ENCODE measurements around the gene TMEM222. TPM values are rescaled to one million over a fixed set of nuclear protein-coding genes. Genes with fewer than 3 reads are reported as not detected.

The TMEM222 gene
- total RNA-seq, 1 experiment from 2014 or later, result 28.7 TPM

- no peaks in the 10 kb centered on the region for H3K9me3 Mint-ChIP-seq
- DNase-seq (ENCODE audit: low spot score) (peak; percentile 20), ATAC-seq (no peak)
- peaks cover 3% of the 10 kb centered on the region for H3K36me3 Mint-ChIP-seq
- ChIA-PET CTCF (interaction anchor here (8.4 to 8.5 kb wide), 2 partner anchors 29 to 94 kb away, joined by 70 to 150 read pairs; no protein-coding TSS in a partner anchor), POLR2A (no interaction called here)
- TF ChIP-seq NFATC4 (CRISPR knock-in tag; IDR thresholded peaks at IDR 0.05) (no peak), NR3C1 (CRISPR knock-in tag; conservative IDR thresholded peaks at IDR 0.05; ENCODE audit: low read depth) (no peak), SMAD3 (CRISPR knock-in tag; IDR thresholded peaks at IDR 0.05; ENCODE audit: borderline replicate concordance) (no peak), USF1 (CRISPR knock-in tag; IDR thresholded peaks at IDR 0.05) (no peak)
- no peaks in the 10 kb centered on the region for H3K27me3 Mint-ChIP-seq (ENCODE audit: low read depth)
- peaks cover 44% of the 10 kb centered on the region for H3K4me1 Mint-ChIP-seq
- H3K4me3 Mint-ChIP-seq, result no peak overlapping the region
- peak overlapping the region; percentile 65; the same call in 1 of the 2 replicates for H3K27ac Mint-ChIP-seq
Measured at GRCh38 chr1:27303509-27303908, 18.5 kb upstream of the TMEM222 start.

GRCh38 chr1:27306071-27306470, 15.9 kb upstream of the TMEM222 start:
- TF ChIP-seq ZNF317 (CRISPR knock-in tag; IDR thresholded peaks at IDR 0.05; ENCODE audit: borderline replicate concordance, low read depth) (no peak), FOXP1 (CRISPR knock-in tag; IDR thresholded peaks at IDR 0.05; ENCODE audit: borderline replicate concordance) (no peak), ZNF138 (CRISPR knock-in tag; conservative IDR thresholded peaks at IDR 0.05) (no peak), AFF4 (CRISPR knock-in tag; IDR thresholded peaks at IDR 0.05; ENCODE audit: borderline replicate concordance) (no peak), FOXJ3 (CRISPR knock-in tag; IDR thresholded peaks at IDR 0.05; ENCODE audit: borderline replicate concordance) (no peak), ARID4B (CRISPR knock-in tag; IDR thresholded peaks at IDR 0.05; ENCODE audit: borderline replicate concordance) (no peak), FOXP4 (CRISPR knock-in tag; IDR thresholded peaks at IDR 0.05) (no peak), ZNF425 (CRISPR knock-in tag; conservative IDR thresholded peaks at IDR 0.05) (no peak), GRHL2 (CRISPR knock-in tag; IDR thresholded peaks at IDR 0.05; ENCODE audit: insufficient replicate concordance, severe bottlenecking) (no peak), STAT6 (CRISPR knock-in tag; conservative IDR thresholded peaks at IDR 0.05; ENCODE audit: low read depth) (no peak), JUN (CRISPR knock-in tag; IDR thresholded peaks at IDR 0.05) (no peak)
- H3K27ac Mint-ChIP-seq, result no peak overlapping the region

More at GRCh38 chr1:27306071-27306470, 15.9 kb upstream of the TMEM222 start:
- ATAC-seq (no peak), DNase-seq (ENCODE audit: low spot score) (no peak)
- ChIA-PET POLR2A (interaction anchor here (1.0 to 2.6 kb wide), 3 partner anchors 44 to 298 kb away, joined by 3 to 11 read pairs (median 3); partner anchors contain the start of gene AHDC1), CTCF (interaction anchor here (0.9 to 9.3 kb wide), 21 partner anchors 7 to 300 kb away, joined by 3 to 124 read pairs (median 12); partner anchors contain the start of genes MAP3K6, SYTL1, TMEM222 and WASF2)
- no peaks in the 10 kb centered on the region for H3K9me3 Mint-ChIP-seq
- peaks cover 3% of the 10 kb centered on the region for H3K36me3 Mint-ChIP-seq
- H3K4me3 Mint-ChIP-seq, result no peak overlapping the region
- H3K27me3 Mint-ChIP-seq (ENCODE audit: low read depth), result no peaks in the 10 kb centered on the region
- H3K4me1 Mint-ChIP-seq, result peaks cover 35% of the 10 kb centered on the region
